NOMO-1 (cell line): Measurements from ENCODE around the gene SP6.

Experiments used
- DNase-seq, 2 experiments: peaks; one replicate each; lab custom pipeline; 2025; ENCODE audit not compliant: unreplicated experiment in 2 of 2; lab: John Stamatoyannopoulos, UW

SP6 gene

DNA sequence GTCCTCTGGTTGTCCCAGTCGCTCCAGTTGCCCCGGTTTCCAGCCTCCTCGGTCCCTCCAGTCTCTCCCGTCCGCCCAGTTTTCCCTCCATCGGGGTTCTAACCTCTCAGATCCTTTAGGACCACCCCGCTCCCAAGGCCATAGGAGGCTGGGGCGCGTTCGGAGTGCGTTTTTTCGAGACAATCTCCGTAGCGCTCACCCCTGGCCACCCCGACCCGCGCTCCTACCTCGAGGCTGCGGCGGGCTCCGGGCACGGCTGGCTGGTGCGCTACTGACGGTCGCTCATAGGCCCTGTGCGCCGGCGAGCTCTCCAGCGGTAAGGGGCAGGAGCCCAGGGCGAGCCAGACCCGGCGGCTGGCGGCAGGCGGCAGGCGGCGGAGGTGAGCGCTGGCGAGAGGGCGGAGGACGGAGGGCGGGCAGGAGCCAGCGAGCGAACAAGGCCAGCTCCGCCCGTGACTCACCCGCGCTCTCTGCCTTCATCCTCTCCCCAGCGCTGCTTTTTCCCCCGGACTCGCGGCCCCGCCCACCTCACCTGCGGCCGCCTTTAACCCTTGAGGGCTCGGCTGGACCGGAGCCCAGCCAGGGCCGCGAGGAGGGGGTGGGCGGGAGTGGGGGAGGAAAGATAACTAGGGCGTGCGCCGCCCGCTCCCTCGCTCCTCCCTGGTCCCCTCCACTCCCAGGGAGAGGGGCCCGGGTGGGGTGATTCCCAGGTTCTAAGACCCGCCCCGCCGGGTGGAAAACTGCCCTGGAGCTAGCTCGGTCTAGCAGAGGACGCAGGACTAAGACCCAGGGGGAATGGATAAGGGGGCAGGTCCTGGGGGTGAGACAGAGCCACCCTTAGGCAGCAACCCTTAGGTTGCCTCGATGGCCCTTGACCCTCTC is at the start of gene SP6:
Gene SP6, minus strand, starts transcription at position 472 of the 882 bp plus-strand sequence. CDS start 2,734 bp downstream, outside the sequence.
- DNase-seq = peak; percentile 29 to 30

DNA sequence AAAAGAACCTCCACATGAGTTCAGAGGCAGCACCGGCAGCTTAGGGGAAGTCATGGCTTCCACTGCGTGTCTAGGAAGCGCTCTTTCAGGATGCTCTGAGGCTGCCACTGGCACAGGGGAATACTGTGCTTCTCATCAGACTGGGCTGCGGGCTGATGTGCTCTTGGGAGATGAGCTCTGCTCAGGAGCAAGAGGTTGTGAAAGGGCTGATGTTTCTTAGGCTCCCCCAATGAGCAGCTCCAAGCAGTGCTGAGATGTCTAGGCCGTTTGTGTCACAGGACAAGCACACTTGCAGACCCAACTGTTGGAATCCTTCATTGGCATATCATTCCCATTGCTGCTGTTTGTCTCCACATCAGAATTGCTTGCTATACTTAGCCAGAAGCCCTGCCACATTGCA is 48.7 kb upstream of the SP6 start:
- no peak for DNase-seq

DNA sequence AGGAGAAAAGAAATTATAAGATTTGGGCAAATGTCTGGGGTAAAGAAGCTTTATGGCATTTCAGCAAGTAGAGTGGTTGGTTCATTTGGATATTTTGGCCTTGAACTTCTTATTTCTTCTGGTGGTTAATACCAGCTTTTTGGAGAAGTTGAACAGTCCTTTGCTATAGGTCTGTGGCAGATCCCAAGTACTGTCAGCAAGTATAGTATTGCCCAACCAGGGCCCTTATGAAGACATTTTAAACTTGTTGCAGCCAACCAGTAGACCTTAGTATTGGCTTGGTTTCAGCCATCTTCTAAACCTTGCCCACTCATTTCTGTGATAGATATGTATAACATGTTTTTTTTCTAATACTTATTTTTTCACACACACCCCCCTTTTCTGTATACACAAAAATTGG is 47.3 kb upstream of the SP6 start:
- DNase-seq = peak; percentile 38 to 80

DNA sequence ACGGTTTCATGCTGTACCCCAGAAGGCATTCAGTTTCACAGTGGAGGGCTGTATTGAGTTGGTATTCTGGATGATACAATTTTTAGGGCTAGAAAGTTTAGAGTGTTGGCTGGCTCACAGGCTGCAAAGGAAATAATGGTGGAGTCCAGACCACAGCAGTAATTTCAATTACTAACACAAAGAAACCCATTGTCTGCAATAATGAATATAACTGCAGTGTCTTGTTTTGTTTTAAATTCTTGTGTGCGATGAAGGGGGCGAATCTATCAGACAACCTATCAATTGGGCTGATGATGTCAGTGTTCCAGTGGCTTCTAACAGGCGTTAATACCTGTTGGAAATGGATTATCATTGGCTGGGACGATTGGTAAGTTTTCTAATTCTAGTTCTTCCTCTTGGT is 46.6 kb upstream of the SP6 start:
- no peak for DNase-seq

DNA sequence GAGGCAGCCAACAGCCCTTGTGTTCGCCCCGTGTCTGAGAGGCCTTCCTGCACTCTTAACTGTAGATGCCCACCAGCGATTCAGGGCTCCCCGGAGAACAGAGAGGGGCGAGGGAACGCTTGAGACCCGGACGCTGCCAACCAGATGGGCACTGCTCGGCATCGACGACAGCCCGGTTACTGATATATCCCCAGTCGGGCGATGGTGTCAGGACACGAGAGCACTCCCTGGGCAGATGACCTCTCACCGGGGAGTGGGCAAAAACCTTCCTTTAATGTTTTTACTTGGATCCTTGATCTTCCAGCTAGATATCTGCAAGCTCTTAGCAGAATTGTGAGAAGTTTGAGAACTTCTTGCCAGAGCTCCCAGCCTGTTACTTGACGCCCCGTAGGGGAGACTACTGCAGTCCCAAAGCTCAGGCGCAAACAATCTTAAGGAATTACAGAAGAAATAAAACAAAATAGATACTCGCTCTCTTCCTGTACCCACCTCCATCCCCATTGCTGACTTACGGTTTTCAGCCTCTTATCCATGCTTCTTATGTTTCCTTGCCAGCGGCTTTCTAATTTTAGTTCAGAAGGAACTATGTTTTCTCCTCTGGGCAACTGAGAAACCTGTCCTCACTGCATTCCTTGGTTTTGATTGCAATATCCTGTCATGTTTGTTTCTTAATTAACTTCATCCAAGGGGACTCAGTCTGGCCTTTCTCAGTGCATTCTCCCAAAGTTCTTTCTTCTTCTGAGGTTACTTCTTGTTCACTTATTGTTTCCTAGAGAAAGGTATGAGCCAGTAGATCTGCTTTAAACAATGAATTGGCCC is 45.9 kb upstream of the SP6 start:
- peak in 1 of 2 experiments; percentile 16 for DNase-seq

DNA sequence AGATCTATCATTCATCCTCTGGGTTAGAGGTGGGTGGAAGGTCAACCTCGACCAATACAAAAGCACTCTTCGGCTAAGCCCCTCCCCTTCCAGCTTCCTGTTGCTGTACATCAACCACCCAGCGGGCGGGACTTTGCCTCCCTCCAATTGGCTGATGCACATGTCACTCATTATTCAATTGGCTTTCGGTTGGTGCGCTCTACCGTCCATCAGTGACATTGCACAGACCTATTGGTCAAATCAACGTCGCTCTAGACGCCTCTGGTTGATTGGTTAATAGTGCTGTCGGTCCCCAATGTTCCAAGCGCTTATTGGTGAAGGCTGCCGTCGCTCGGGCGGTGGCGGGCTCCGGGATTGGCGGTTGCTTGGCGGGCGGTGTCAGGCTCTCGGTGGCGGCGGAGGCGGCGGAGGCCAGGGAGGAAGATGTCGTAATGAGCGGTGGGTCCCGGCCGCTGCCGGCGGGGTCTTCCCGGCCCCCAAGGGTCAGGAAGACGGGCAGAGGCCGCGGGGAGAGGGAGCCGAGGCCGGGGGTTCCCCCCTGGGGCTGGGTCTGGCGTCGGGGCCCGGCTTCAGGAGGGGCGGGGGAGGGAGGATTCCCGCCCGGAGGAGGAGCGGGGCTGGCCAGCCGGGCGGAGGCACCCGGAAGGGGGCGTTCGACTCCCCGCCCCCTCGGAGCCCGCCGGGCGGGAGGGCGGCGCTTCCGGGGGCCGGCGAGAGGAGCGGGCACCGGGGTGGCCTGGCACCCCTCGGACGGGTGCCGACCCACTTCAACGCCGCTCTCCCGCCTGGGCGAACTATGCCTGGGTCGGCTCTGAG is 45.1 kb upstream of the SP6 start, which contains the start of gene SP2:
Gene SP2, plus strand, starts transcription at position 381 of the 816 bp plus-strand sequence. Its CDS starts 51 bp downstream, at position 432.
- DNase-seq = peak; percentile 100

DNA sequence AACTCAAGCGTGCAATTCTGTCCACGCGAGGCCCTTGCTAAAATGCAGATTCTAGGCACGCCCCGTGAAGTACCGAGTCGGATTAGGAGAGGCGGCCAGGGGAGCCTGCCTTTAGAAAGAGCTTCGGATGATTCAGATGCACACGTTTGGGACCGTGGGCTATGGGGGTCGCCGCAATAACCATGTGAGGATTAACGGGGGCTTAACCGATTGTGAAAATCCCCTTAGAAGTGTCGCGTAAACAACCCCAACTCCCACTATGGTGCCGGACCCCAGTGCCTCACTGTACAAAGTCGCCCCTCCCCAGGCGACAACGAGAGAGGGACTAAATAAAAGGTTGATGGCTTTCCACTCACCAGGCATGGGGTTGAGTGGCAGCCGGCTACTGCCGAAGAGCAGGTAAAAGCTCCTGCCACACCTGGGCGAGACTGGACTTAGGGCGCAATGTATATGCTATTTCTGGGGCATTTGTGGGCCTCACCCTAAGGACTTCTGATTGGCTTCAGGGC is 44.4 kb upstream of the SP6 start:
- peak in 1 of 2 experiments; percentile 46 for DNase-seq

DNA sequence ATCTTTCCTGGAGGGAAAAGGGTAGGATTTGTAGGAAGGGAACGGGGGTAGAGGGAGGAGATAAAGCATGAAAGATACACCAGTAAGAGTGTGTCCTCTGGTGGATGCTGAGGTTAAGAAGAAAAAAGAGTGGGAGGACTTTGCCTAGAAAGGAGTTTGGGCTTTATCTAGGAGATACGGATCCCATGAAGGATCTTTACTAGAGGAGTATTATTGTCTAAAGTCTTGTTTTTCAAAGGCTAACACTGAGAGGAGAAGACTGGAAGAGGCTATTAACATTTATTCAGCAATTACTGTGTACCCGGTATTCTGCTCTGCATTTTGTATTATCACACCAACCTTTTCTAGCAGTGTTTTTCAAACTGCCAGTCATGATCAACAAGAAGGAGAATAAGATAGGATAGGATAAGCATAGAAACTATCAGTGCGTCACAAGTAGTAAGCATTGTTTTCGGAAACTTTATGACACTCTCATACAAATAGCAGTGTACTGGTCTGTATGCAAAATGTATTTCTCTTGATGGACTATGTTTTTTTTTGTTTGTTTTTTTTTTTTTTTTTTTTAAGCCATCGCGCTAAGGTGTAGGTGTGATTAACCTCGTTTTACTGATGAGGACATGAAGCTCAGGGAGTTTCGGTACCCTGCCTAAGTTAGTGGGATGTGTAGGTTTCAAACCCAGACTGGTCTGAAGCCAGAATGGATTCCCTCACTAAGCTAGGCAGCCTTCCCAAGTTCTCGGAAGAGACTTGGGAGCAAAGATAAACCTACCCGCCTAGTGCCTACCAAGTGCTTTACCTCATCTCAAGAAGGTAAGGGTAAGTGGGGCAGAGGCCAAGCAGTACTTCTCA is 43.8 kb upstream of the SP6 start:
- no peak for DNase-seq

DNA sequence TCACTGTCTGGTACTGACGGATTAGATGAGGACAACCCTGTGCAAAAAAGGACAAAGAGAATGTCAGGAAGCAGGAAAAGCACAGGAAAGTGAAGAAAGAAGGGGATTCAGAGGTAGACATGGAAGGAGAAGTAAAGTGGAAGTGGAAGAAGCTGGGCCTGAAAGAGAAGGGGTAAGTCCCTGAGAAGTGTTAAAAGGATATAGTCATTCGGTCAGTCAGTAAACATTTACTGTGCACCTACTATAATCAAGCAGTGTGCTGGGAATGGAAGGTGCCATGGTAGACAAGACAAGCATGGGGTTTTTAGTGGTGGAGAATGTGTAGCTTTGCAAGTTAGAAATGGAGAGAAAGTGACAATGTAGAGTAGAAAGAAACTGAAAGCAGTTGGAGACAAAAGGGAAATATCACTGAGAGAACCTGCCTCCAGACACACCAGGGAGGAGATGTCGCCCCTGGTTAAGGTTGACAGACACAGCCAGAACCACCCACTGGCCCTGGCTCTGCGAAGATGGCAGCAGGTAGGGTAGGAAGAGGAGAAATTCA is 40.7 kb upstream of the SP6 start:
- no peak for DNase-seq

DNA sequence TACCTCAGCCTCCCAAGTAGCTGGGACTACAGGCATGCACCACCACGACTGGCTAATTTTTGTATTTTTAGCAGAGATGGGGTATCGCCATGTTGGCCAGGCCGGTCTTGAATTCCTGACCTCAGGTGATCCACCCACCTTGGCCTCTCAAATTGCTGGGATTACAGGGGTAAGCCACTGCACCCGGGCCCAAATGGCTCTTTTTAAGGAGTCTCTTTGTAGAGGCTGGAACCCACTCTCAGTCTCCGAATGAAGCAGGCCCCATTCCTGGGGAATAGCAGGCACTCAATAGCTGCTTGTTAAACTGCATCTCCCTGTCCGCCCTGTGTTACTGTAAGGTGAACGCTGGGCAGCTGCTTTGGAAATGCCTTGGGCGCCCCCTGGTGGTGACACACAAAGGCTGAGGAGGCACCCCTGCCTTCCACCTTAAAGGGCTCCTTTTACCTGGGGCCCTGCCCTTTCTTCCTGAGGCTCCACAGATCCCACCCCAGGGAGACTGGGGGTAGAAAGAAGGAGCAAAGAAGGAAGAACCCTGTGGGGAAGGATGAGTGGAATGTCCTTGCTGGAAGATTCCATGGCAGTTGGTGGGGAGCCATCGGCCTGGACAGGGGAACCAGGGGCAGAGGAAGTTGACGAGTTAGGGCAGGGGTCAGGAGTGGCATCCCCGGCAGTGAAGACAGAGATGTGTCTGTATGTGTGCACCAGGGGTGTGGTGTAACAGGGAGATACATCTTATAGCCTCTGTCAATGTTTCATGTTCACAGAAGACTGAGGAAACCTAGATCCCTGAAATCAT is 39.0 kb upstream of the SP6 start:
- DNase-seq = peak; percentile 59 to 67

DNA sequence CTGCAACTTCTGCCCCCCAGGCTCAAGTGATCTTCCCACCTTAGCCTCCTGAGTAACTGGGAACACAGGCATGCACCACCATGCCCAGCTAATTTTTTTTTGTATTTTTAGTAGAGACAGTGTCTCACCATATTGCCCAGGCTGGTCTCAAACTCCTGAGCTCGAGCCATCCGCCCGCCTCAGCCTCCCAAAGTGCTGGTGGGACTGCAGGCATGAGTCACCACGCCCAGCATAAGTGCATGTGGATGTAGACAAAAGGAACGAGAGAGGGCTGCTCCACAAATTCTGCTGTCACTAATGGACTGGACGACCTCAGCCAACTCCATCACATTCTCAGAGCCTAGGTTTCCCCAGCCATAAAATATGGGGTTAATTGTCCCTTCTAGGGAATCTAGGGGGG is 37.3 kb upstream of the SP6 start:
- no peak for DNase-seq

DNA sequence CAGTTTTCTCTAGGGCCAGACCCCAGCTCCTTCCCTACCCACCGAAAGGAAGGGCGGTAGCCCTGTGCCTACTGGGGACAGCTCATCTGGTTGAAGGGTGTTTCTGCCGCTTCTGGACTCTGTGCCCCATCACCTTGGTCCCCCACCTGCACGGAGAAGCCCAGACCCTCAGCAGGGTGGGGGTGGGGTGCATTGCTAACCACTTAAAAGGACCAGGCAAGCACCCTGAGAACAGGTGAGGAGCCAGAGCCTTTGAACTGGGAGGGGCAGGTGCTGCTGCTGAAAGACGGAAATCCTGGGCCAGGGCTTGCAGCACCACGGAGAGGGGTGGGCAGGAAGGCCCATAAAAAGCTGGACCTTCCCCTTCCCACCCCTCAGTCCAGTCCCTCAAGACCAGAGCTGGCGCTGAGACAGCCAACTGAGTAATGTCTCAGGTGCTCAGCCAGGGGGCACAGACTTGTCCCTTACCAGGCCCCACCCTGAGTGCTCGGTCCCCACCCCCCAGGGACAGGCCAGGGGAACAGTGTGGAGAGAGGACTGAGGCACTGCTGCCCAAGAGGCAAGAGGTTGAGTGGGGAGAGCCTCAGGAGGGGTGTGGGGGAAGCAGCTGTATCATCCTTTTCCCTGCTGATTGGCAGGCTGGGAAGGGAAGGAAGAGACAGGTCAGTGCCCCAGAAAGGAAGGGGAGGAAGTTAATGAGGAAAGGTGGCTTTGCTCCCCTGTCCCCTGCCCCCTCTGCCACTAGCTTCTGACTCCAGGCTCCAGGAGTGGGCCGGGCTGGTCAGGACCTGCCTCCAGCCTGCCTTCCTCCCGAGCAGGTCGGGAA is 34.2 kb upstream of the SP6 start:
- no peak for DNase-seq

DNA sequence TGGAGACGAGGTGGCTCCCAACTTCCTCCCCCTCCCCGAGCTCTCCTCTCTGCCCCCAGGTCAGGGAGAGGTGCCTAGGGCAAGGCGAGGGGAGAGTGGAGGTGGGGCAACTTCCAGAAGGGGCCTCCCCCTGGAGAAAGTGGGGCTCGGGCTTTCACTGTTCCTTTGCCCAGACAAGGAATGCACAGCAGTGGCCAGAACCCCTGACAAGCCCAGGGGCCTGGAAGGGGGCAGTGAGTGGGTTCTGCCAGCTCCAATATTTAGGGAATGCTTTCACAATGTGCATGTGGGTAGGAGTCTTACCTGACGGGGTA is 33.4 kb upstream of the SP6 start:
- no peak for DNase-seq

DNA sequence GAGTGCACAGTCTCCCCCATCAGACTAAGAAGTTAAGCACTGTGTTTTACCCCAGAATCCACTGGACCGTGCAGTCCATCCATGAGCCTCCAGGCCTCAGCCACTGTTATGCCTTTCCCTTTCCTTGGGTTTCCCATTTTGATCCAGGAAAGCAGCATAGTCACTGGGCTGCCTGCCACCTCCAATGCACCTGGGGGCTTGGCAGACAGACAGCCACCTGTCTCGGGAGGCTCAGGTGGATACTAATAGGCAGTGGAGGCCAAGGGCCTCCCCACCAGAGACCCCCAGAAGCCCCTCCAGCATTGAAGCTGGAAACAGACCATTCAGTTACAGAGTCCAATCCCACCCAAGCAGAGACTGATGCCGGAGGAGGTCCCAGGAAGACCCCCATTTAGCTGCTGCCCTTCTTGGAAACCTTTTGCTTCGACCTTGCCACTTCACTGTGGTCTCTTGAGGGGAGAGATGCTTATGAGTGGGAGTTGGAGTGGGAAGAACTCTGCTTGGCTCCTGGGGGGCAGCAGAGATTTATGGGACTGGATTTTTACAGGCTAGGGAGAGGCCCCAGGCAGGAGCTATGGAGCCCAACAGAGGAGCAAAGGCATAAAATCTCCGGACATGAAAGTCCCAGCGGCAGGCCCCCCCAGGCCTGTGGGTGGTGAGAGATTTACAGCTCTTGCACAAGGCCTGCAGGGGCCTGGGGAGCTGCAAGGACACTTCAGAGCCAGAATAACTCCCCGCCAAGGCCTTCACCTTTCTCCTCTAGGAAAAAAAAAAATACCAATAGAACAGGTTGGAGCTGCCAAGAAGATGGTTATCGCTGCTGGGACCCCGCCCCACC is 32.8 kb upstream of the SP6 start:
- peak in 1 of 2 experiments; percentile 22 for DNase-seq

DNA sequence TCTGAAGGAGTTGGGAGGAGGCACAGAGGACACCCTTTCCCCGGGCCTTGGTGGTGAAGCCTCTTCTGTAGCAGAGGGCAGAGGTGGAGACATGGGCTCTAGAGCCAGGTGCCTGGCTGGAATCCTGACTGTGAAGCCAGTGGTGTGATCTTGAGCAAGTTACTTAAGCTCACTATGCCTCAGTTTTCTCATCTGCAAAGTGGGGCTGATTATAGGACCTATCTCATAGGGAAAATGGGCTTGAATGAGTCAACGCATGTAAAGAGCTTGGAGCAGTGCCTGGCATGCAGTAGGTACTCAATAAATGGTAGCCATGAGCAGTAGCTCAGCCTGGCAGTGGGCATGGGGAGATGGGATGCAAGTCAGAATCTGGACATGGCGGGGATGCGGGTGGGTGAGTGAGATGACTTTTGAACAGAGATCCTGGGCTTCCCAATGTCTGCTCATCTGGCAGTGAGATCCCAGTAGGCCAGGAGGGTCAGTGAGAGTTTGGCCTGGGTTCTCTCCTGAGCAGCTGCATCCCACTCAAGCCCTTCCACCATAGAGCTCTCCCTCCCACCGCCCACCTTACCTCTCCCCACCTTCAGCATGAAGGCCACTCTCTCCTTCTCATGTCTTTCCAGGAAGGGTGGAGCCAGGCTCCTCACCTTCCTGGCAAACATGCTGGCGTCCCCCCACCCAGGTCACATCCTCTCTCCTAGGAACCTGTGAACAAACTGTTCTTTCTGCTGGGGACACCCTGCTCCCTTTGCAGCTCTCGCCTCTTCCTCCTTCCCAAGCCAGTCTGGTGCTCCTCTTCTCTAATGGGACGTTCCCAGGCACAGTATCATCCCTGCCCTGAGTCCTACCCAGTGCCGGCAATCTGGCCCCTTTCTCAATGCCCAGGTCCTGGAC is 32.0 kb upstream of the SP6 start:
- no peak for DNase-seq

DNA sequence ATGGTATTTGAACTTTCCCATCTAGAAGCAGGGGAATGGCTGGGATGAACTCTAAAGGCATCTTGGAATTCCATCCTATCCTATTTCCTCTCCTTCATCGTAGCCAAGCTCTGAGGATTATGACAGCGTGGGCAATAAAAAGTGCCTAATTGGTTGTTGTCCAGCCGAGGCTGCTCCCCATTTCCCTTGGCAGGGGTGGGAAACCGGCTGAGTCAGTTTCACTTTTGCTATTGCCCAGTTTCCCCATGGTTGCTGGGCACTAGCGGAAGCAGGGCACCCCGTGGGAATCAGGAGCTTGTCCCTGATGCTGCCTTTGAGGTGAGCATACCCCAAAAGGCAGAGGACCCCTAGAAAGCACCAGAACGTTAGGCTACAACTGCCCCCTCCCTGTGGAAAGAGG is 31.3 kb upstream of the SP6 start:
- no peak for DNase-seq
